HG03354 (cell line): ENCODE results near the gene MSI1.
A peak's percentile ranks its signal among the peaks of the same experiment; 100 is the strongest.

ENCODE experiments used
- ATAC-seq: cut with Tn5 transposase; IDR thresholded peaks from one replicate; pipeline ENCODE4 v1.9.1; 2021; ENCODE audit warnings: mild to moderate bottlenecking; ENCODE audit not compliant: unreplicated experiment, poor library complexity, severe bottlenecking

The MSI1 gene

GRCh38 chr12:120331390-120331789 is 37.6 kb downstream of the MSI1 start:
- ATAC-seq, result no peak

- no peak for ATAC-seq
Measured at GRCh38 chr12:120328228-120328627, 40.7 kb downstream of the MSI1 start.

- no peak for ATAC-seq
Measured at GRCh38 chr12:120327593-120327992, 41.4 kb downstream of the MSI1 start, which contains the start of gene PLA2G1B. Gene PLA2G1B, minus strand, starts transcription at chr12:120327779. Its CDS starts 26 bp downstream, at chr12:120327753.

- ATAC-seq, result no peak
Measured at GRCh38 chr12:120324841-120325417, 44.0 kb downstream of the MSI1 start.

GRCh38 chr12:120323772-120324171 is 45.2 kb downstream of the MSI1 start:
- ATAC-seq, result no peak

GRCh38 chr12:120321382-120322202 is 47.4 kb downstream of the MSI1 start:
- ATAC-seq, result no peak

GRCh38 chr12:120317224-120318105 is 51.5 kb downstream of the MSI1 start:
- peak; percentile 100 for ATAC-seq

GRCh38 chr12:120316798-120317223 is 52.2 kb downstream of the MSI1 start:
- no peak for ATAC-seq

- ATAC-seq, result no peak
Measured at GRCh38 chr12:120314220-120314619, 54.7 kb downstream of the MSI1 start.

- peak; percentile 93 for ATAC-seq
Measured at GRCh38 chr12:120301962-120302815, 66.8 kb downstream of the MSI1 start, which contains the start of gene SIRT4. Gene SIRT4, plus strand, starts transcription at chr12:120302321. Its CDS starts 1,241 bp downstream, at chr12:120303562.

- ATAC-seq, result peak; percentile 52
Measured at GRCh38 chr12:120292661-120293531, 76.1 kb downstream of the MSI1 start, which contains the start of gene RNU4-1. Gene RNU4-1, minus strand, starts transcription at chr12:120293237.

GRCh38 chr12:120292411-120292660 is 76.6 kb downstream of the MSI1 start:
- peak; percentile 17 for ATAC-seq
